Adrenal gland (tissue), 12 donors: ENCODE measurements around the gene DNAJC1. TPM values are rescaled to one million over a fixed set of nuclear protein-coding genes. Genes with fewer than 3 reads are reported as not detected.

Experiments
- DNase-seq, 7 donors: peaks; one replicate each; pipeline ENCODE4 v3.0.0-alpha.2; 2019 to 2020
- H3K27ac ChIP-seq, 5 donors: fragments of 200-600 bp; sonication (generic) in 4 of 5; 1 replicate in 3 of 5; 2 replicates in 2 of 5; pipeline versions ENCODE4 v1.5.1 to v1.8.0; 2016 to 2020; ENCODE audit warnings: mild to moderate bottlenecking in 1 of 5
- H3K27me3 ChIP-seq: fragments of 200-600 bp; 2 replicates; pipeline ENCODE4 v1.8.0; 2021
- H3K36me3 ChIP-seq, 2 donors: fragments of 200-600 bp; replicated peaks in 1 of 2; 1 replicate in 1 of 2; 2 replicates in 1 of 2; pipeline versions ENCODE4 v1.5.1 to v1.8.0; 2018 to 2022
- H3K4me1 ChIP-seq, 2 donors: fragments of 200-600 bp; replicated peaks in 1 of 2; 1 replicate in 1 of 2; 2 replicates in 1 of 2; pipeline versions ENCODE4 v1.5.1 to v1.8.0; 2018 to 2021
- H3K4me3 ChIP-seq, 4 donors: fragments of 200-600 bp; sonication (generic) in 3 of 4; one replicate each; pipeline ENCODE4 v1.5.1; 2016 to 2018
- H3K9me3 ChIP-seq, 3 donors: fragments of 200-600 bp; sonication (generic) in 1 of 3; replicated peaks in 1 of 3; 1 replicate in 2 of 3; 2 replicates in 1 of 3; pipeline versions ENCODE4 v1.5.1 to v1.8.0; 2016 to 2021
- CTCF ChIP-seq, 6 experiments: fragments of 450-650 bp in 4 of 6; fragments of 200-600 bp in 2 of 6; sonication (generic) in 1 of 6; IDR thresholded peaks; 1 replicate in 5 of 6; 2 replicates in 1 of 6; pipeline versions ENCODE4 v1.5.1 to v1.8.0; 2016 to 2021; ENCODE audit warnings: antibody characterized with exemption in 6 of 6, mild to moderate bottlenecking in 2 of 6, moderate library complexity in 1 of 6
- POLR2A ChIP-seq, 2 donors: fragments of 450-650 bp; IDR thresholded peaks; one replicate each; pipeline ENCODE4 v1.6.1; 2017; ENCODE audit warnings: antibody characterized with exemption in 2 of 2, mild to moderate bottlenecking in 2 of 2, moderate library complexity in 1 of 2
- WGBS, 4 donors: extraction: QIAGEN DNeasy Blood & Tissue Kit in 2 of 4; methylation state at CpG; one replicate each; pipeline versions ENCODE4 v1.1.5 to v1.1.7; 2013 to 2017; 5-methylcytosine and 5-hydroxymethylcytosine counted together
- intact Hi-C, 2 donors: fragments of 100-400 bp; cut with DNase I; formaldehyde crosslinking; loops; one replicate each; pipeline versions ENCODE4 v1.14.1 to v1.15.0; 2022 to 2023
- polyA plus RNA-seq, 3 donors: library from polyadenylated mRNA; stranded (reverse); fragments of 200-250 nt in 2 of 3; fragments of 350-450 nt in 1 of 3; fragmentation: Illumina TruSeq in 1 of 3; extraction: RNeasy Lipid Tissue Mini Kit (QIAGEN cat#74804) in 1 of 3; gene quantifications; one replicate each; pipeline ENCODE4 v1.2.3, GENCODE V29; 2013 to 2014
- total RNA-seq, 9 donors: library from RNA; depleted of rRNA in 4 of 9; stranded (reverse); fragments of >200 nt in 4 of 9; fragments of 120-200 nt in 1 of 9; fragmentation: NEBNext Ultra II Directional in 1 of 9; extraction: Animal tissue kit (Norgen Biotek cat#: 25700) in 1 of 9; gene quantifications; one replicate each; pipeline versions ENCODE4 v1.1.0 to v1.2.4, GENCODE V29; 2013 to 2023
- donor health status: healthy with polysubstance abuse.
- donor health status: Bipolar disorder and iron deficiency.
- donor health status: DM: yes; HTN: yes; CAD: no.
- donor health status: DM: no; HTN: no; CAD: no.
- donor health status: DM: no; HTN: no; CAD: no.
- donor health status: DM: yes; HTN: yes; CAD: no.

The DNAJC1 gene
- total and polyA plus RNA-seq, 12 donors, result 11.0 to 84.4 (median 36.8) TPM

GRCh38 chr10:21724020-21724589 lies 279.4 kb downstream of the DNAJC1 start:
- Histone ChIP-seq H3K36me3 (no peaks in the 10 kb centered on the region), H3K27ac (no peak overlapping the region), H3K9me3 (no peaks in the 10 kb centered on the region), H3K4me3 (no peak overlapping the region), H3K27me3 (no peaks in the 10 kb centered on the region), H3K4me1 (peaks cover 20 to 32% of the 10 kb centered on the region in 2 donors)
- intact Hi-C loops, result loop anchor here in 1 of 2 donors (10.0 kb wide), 1 partner anchor 189 kb away; the partner anchor contains the start of gene MLLT10
- no peak for DNase-seq
- TF ChIP-seq POLR2A (IDR thresholded peaks at IDR 0.05) (no peak), CTCF (IDR thresholded peaks at IDR 0.05) (no peak)
- WGBS, 4 donors, result 42 to 50% (median 46%) methylated on average over 7 of the region's 7 CpGs

GRCh38 chr10:21722209-21722608 lies 281.3 kb downstream of the DNAJC1 start:
- H3K9me3 ChIP-seq, result no peaks in the 10 kb centered on the region
- peaks cover 20 to 25% of the 10 kb centered on the region in 2 donors for H3K4me1 ChIP-seq
- intact Hi-C loops, result loop anchor here in 1 of 2 donors (10.0 kb wide), 1 partner anchor 187 kb away; the partner anchor contains the start of gene MLLT10
- WGBS, 4 donors, result 94 to 100% (median 97%) methylated on average over 2 of the region's 2 CpGs
- no peaks in the 10 kb centered on the region for H3K27me3 ChIP-seq
- H3K36me3 ChIP-seq, result no peaks in the 10 kb centered on the region
- no peak for TF ChIP-seq CTCF (IDR thresholded peaks at IDR 0.05)
- no peak for TF ChIP-seq POLR2A (IDR thresholded peaks at IDR 0.05)
- H3K4me3 ChIP-seq, result no peak overlapping the region
- DNase-seq, result no peak
- no peak overlapping the region for H3K27ac ChIP-seq

- WGBS, 4 donors, result 83 to 90% (median 87%) methylated on average over 6 of the region's 6 CpGs
These were observed 282.4 kb downstream of the DNAJC1 start for GRCh38 chr10:21721000-21721665.

More at GRCh38 chr10:21721000-21721665, 282.4 kb downstream of the DNAJC1 start:
- DNase-seq, result no peak
- Histone ChIP-seq H3K27ac (no peak overlapping the region), H3K4me3 (no peak overlapping the region), H3K9me3 (no peaks in the 10 kb centered on the region), H3K27me3 (no peaks in the 10 kb centered on the region), H3K4me1 (peaks cover 13 to 17% of the 10 kb centered on the region in 2 donors), H3K36me3 (no peaks in the 10 kb centered on the region)
- TF ChIP-seq CTCF (IDR thresholded peaks at IDR 0.05) (no peak), POLR2A (IDR thresholded peaks at IDR 0.05) (no peak)
- intact Hi-C loops, result loop anchor here in 1 of 2 donors (10.0 kb wide), 1 partner anchor 186 kb away; the partner anchor contains the start of gene MLLT10
